Measurements from ENCODE around the gene CFAP97D1. TPM values are rescaled to one million over a fixed set of nuclear protein-coding genes. Genes with fewer than 3 reads are reported as not detected.

The CFAP97D1 gene
- total and polyA plus RNA-seq, 2 experiments from 2014 or later, result not detected

GRCh38 chr17:43740541-43740940 lies 39.7 kb upstream of the CFAP97D1 start:
- no peak overlapping the region for H3K27ac ChIP-seq
- H3K36me3 ChIP-seq, result no peaks in the 10 kb centered on the region
- no peaks in the 10 kb centered on the region for H3K9me3 ChIP-seq (ENCODE audit: low read depth)
- no peaks in the 10 kb centered on the region for H3K27me3 ChIP-seq
- peak in 1 of 2 donors; percentile 44 for DNase-seq (ENCODE audit: low read depth in 1 of 2, low spot score in 1 of 2)
- H3K4me1 ChIP-seq (ENCODE audit: low read depth), result peaks cover 9% of the 10 kb centered on the region
- H3K4me3 ChIP-seq, result no peak overlapping the region
- no peak for TF ChIP-seq CTCF (IDR thresholded peaks at IDR 0.05; ENCODE audit: low read depth, low read length)

GRCh38 chr17:43741636-43742035 lies 38.6 kb upstream of the CFAP97D1 start:
- Histone ChIP-seq H3K9me3 (ENCODE audit: low read depth) (no peaks in the 10 kb centered on the region), H3K36me3 (no peaks in the 10 kb centered on the region), H3K27ac (no peak overlapping the region), H3K4me1 (ENCODE audit: low read depth) (peaks cover 11% of the 10 kb centered on the region), H3K27me3 (no peaks in the 10 kb centered on the region), H3K4me3 (no peak overlapping the region)
- TF ChIP-seq CTCF (IDR thresholded peaks at IDR 0.05; ENCODE audit: low read depth, low read length), result no peak
- DNase-seq (ENCODE audit: low read depth in 1 of 2, low spot score in 1 of 2), result no peak

- Histone ChIP-seq H3K36me3 (no peaks in the 10 kb centered on the region), H3K9me3 (ENCODE audit: low read depth) (no peaks in the 10 kb centered on the region), H3K27me3 (peaks cover 3% of the 10 kb centered on the region), H3K27ac (no peak overlapping the region), H3K4me3 (no peak overlapping the region), H3K4me1 (ENCODE audit: low read depth) (peaks cover 11% of the 10 kb centered on the region)
- DNase-seq (ENCODE audit: low read depth in 1 of 2, low spot score in 1 of 2), result no peak
- no peak for TF ChIP-seq CTCF (IDR thresholded peaks at IDR 0.05; ENCODE audit: low read depth, low read length)
These were observed 34.7 kb upstream of the CFAP97D1 start for GRCh38 chr17:43745541-43745940.

- no peaks in the 10 kb centered on the region for H3K9me3 ChIP-seq (ENCODE audit: low read depth)
- H3K4me1 ChIP-seq (ENCODE audit: low read depth), result peaks cover 7% of the 10 kb centered on the region
- H3K27ac ChIP-seq, result no peak overlapping the region
- H3K27me3 ChIP-seq, result peaks cover 27% of the 10 kb centered on the region
- TF ChIP-seq CTCF (IDR thresholded peaks at IDR 0.05; ENCODE audit: low read depth, low read length), result no peak
- no peak overlapping the region for H3K4me3 ChIP-seq
- DNase-seq (ENCODE audit: low read depth in 1 of 2, low spot score in 1 of 2), result no peak
- no peaks in the 10 kb centered on the region for H3K36me3 ChIP-seq
These were observed 30.1 kb upstream of the CFAP97D1 start for GRCh38 chr17:43750153-43750552.

- Histone ChIP-seq H3K9me3 (ENCODE audit: low read depth) (no peaks in the 10 kb centered on the region), H3K36me3 (no peaks in the 10 kb centered on the region), H3K27ac (no peak overlapping the region), H3K4me1 (ENCODE audit: low read depth) (no peaks in the 10 kb centered on the region), H3K4me3 (no peak overlapping the region), H3K27me3 (peaks cover 42% of the 10 kb centered on the region)
- TF ChIP-seq CTCF (IDR thresholded peaks at IDR 0.05; ENCODE audit: low read depth, low read length), result no peak
- no peak for DNase-seq (ENCODE audit: low read depth in 1 of 2, low spot score in 1 of 2)
These were observed 26.6 kb upstream of the CFAP97D1 start for GRCh38 chr17:43753493-43754129.
